Activated gamma-delta T cell (primary cell): ENCODE data around the gene NTN4.
"Not testable (repeated sequence)": the region's sequence is repeated elsewhere in the genome, so short reads cannot be mapped to it uniquely, and the experiment has no call there.

Experiments
- DNase-seq: peaks from one replicate; lab custom pipeline; 2025; lab: John Stamatoyannopoulos, UW

Gene NTN4

GRCh38 chr12:95710386-95710785 is 80.2 kb downstream of the NTN4 start:
- DNase-seq: no peak

- DNase-seq: no peak
These were observed 81.4 kb downstream of the NTN4 start for GRCh38 chr12:95709152-95709551.

GRCh38 chr12:95705143-95705542 is 85.4 kb downstream of the NTN4 start:
- no peak for DNase-seq

- DNase-seq: no peak
These were observed 86.6 kb downstream of the NTN4 start for GRCh38 chr12:95703986-95704385.

GRCh38 chr12:95701722-95702418 is 88.7 kb downstream of the NTN4 start:
- no peak for DNase-seq

GRCh38 chr12:95701275-95701674 is 89.3 kb downstream of the NTN4 start:
- no peak for DNase-seq

GRCh38 chr12:95700316-95700785 is 90.2 kb downstream of the NTN4 start:
- no peak for DNase-seq

- no peak for DNase-seq
These were observed 91.0 kb downstream of the NTN4 start for GRCh38 chr12:95699579-95699978.

GRCh38 chr12:95694136-95694535 is 96.4 kb downstream of the NTN4 start:
- DNase-seq: no peak

GRCh38 chr12:95693689-95694088 is 96.9 kb downstream of the NTN4 start:
- DNase-seq: no peak

- DNase-seq: no peak
These were observed 99.5 kb downstream of the NTN4 start for GRCh38 chr12:95690861-95691635.

GRCh38 chr12:95687937-95688336 is 102.6 kb downstream of the NTN4 start:
- DNase-seq: no peak

- DNase-seq: no peak
These were observed 107.1 kb downstream of the NTN4 start for GRCh38 chr12:95683418-95683817.

GRCh38 chr12:95681210-95681765 is 109.3 kb downstream of the NTN4 start:
- DNase-seq: no peak

GRCh38 chr12:95678684-95679083 is 111.9 kb downstream of the NTN4 start:
- DNase-seq: no peak

- not testable (repeated sequence) for DNase-seq
These were observed 112.8 kb downstream of the NTN4 start for GRCh38 chr12:95677782-95678181.

GRCh38 chr12:95674631-95675030 is 115.9 kb downstream of the NTN4 start:
- DNase-seq: no peak

- DNase-seq: no peak
These were observed 116.4 kb downstream of the NTN4 start for GRCh38 chr12:95674163-95674562.

- DNase-seq: no peak
These were observed 117.0 kb downstream of the NTN4 start for GRCh38 chr12:95673576-95673975.

GRCh38 chr12:95672166-95672565 is 118.4 kb downstream of the NTN4 start:
- no peak for DNase-seq

GRCh38 chr12:95671265-95671664 is 119.3 kb downstream of the NTN4 start:
- DNase-seq: no peak

GRCh38 chr12:95663525-95663924 is 127.0 kb downstream of the NTN4 start:
- DNase-seq: no peak

GRCh38 chr12:95661360-95661759 is 129.2 kb downstream of the NTN4 start:
- DNase-seq: no peak
